Astrocyte of the cerebellum (primary cell): ENCODE results near the gene CPA3.
A peak's percentile ranks its signal among the peaks of the same experiment; 100 is the strongest.

Source experiments
- DNase-seq: peaks from one replicate; pipeline ENCODE4 v3.0.0-alpha.2; 2011; ENCODE audit warnings: low read depth
- H3K4me3 ChIP-seq: 2 replicates; pipeline ENCODE4 v1.5.1; 2011; ENCODE audit warnings: mild to moderate bottlenecking, low read depth, low read length, moderate library complexity
- CTCF ChIP-seq: IDR thresholded peaks from 2 replicates; pipeline ENCODE4 v1.5.1; 2012; ENCODE audit warnings: low read length, low read depth, moderate library complexity, mild to moderate bottlenecking; ENCODE audit errors: missing control alignments
- in situ Hi-C: cut with HindIII; loops from 2 replicates; pipeline ENCODE4 v1.10.0; 2017; ENCODE audit warnings: low sequenced_read_pairs

CPA3 gene

DNA sequence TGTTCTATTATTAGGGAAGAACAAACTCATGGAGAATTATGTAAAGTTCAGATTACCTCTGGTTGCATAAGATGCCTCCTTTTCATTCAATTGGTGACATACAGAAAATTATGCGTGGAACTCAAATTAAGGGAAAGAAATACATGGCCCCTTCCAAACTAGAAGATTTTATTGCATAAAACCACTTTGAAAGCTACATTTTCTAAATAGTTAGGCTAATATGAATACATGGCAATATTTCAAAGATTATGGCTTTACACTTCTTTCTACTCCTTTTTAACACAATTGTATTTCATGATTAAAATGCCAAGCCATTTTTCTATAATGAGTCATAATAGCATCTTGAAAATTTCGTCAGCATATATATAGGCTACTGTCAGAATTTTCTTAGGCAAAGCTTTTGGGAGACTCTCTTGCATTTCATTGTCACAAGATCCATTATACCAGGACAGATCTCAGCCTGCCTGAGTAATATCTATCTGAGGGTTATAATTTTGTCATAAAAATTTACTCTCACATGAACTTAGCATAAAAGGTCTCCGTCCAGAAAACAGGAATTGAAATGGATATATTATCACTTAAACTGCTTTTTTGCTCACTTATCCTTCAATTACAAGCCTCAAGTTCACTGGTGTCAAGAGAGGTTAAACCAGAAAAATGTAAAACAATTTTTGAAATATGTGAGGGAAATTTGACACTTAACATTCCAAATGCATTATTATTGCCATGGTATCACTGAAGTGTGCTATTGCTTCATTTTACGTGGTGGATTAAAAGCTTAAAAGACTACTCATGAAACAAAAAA is 37.1 kb downstream of the CPA3 start:
- no peak overlapping the region for H3K4me3 ChIP-seq
- in situ Hi-C loops = no loop called here

GRCh38 chr3:148903022-148903442 is 37.9 kb downstream of the CPA3 start:
- TF ChIP-seq CTCF = no peak
- H3K4me3 ChIP-seq = no peak overlapping the region
- in situ Hi-C loops = no loop called here
- DNase-seq = no peak

More for the DNA sequence above, 37.1 kb downstream of the CPA3 start:
- peak; percentile 46 for DNase-seq
- no peak for TF ChIP-seq CTCF

DNA sequence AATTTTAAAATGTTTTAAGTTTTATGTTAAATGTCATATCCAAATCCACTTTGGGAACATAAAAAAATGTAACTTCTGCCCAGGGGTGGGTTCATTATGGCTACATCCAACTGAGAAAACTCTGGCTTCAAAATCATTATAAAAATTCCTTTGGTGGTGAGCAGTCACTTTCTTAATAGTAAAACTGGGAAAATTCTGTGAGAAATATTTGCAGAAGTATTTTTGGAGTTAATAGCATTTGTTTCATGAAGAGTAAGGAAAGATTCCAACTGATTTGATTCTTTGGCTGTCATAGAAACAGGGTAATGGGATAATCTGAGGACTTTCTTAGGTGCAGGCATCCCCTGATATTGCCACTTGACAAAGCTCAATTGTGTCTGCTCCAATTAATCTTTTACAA is 38.8 kb downstream of the CPA3 start:
- H3K4me3 ChIP-seq = no peak overlapping the region
- in situ Hi-C loops = no loop called here
- no peak for DNase-seq
- TF ChIP-seq CTCF = no peak

- no peak for TF ChIP-seq CTCF
- no peak overlapping the region for H3K4me3 ChIP-seq
- no peak for DNase-seq
- in situ Hi-C loops = no loop called here
These were observed 41.6 kb downstream of the CPA3 start for GRCh38 chr3:148906667-148907066.

- in situ Hi-C loops = no loop called here
- DNase-seq = no peak
- no peak overlapping the region for H3K4me3 ChIP-seq
- no peak for TF ChIP-seq CTCF
These were observed 46.1 kb downstream of the CPA3 start for GRCh38 chr3:148911173-148911572.

- DNase-seq = no peak
- no peak for TF ChIP-seq CTCF
- H3K4me3 ChIP-seq = no peak overlapping the region
- in situ Hi-C loops = no loop called here
These were observed 46.5 kb downstream of the CPA3 start for GRCh38 chr3:148911592-148911991.
